ENCODE results near the gene STON2.

DNA sequence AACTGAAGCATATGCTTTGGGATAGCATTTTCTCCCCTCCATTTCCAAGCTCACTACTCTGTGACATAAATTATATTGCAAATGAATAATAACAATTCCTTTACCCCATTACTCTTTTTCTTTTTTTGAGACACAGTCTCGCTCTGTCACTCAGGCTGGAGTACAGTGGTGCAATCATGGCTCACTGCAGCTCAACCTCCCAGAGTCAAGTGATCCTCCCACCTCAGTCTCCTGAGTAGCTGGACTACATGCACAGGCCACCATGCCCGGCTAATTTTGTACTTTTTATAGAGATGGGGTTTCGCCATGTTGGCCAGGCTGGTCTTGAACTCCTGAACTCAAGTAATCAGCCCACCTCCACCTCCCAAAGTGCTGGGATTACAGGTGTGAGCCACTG lies 130.1 kb downstream of the STON2 start:
- TF ChIP-seq POLR2AphosphoS5 (IDR thresholded peaks at IDR 0.05; ENCODE audit: low read depth, low read length) = no peak
- no peak for TF ChIP-seq CTCF (IDR thresholded peaks at IDR 0.05; ENCODE audit: control extremely low read depth in 1 of 3, insufficient read depth in 1 of 3, low read depth in 1 of 3, low read length in 3 of 3)
- TF ChIP-seq POU5F1 (IDR thresholded peaks at IDR 0.05; ENCODE audit: low read depth, low read length) = no peak
- no peak for TF ChIP-seq CBX5 (IDR thresholded peaks at IDR 0.05; ENCODE audit: low read depth, low read length)
- TF ChIP-seq RFX5 (IDR thresholded peaks at IDR 0.05; ENCODE audit: borderline replicate concordance, low read depth, low read length) = no peak
- TF ChIP-seq, protein P1, sequence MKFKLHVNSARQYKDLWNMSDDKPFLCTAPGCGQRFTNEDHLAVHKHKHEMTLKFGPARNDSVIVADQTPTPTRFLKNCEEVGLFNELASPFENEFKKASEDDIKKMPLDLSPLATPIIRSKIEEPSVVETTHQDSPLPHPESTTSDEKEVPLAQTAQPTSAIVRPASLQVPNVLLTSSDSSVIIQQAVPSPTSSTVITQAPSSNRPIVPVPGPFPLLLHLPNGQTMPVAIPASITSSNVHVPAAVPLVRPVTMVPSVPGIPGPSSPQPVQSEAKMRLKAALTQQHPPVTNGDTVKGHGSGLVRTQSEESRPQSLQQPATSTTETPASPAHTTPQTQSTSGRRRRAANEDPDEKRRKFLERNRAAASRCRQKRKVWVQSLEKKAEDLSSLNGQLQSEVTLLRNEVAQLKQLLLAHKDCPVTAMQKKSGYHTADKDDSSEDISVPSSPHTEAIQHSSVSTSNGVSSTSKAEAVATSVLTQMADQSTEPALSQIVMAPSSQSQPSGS (IDR thresholded peaks at IDR 0.05; ENCODE audit: low read length) = no peak
- TF ChIP-seq EGR1 (IDR thresholded peaks at IDR 0.05; ENCODE audit: borderline replicate concordance, low read depth, low read length) = no peak
- no peak for TF ChIP-seq POLR2A (IDR thresholded peaks at IDR 0.05; ENCODE audit: control extremely low read depth in 1 of 2, low read depth in 2 of 2, low read length in 2 of 2)
- no peak for TF ChIP-seq TAF1 (IDR thresholded peaks at IDR 0.05; ENCODE audit: low read depth, low read length)
- no peak for TF ChIP-seq EZH2 (IDR thresholded peaks at IDR 0.05; ENCODE audit: low read depth, low read length, severe bottlenecking)
- no peak for TF ChIP-seq HDAC2 (IDR thresholded peaks at IDR 0.05; ENCODE audit: borderline replicate concordance in 1 of 2, low read depth in 2 of 2, low read length in 2 of 2)

Measured in H1 (cell line).